ENCODE results near the gene EME1. TPM values are rescaled to one million over a fixed set of nuclear protein-coding genes. Genes with fewer than 3 reads are reported as not detected.
A peak's percentile ranks its signal among the peaks of the same experiment; 100 is the strongest.

EME1 gene
- total RNA-seq, 6 donors from 2014 or later, result 0.30 to 12.1 (median 1.2) TPM; not detected in 2

DNA sequence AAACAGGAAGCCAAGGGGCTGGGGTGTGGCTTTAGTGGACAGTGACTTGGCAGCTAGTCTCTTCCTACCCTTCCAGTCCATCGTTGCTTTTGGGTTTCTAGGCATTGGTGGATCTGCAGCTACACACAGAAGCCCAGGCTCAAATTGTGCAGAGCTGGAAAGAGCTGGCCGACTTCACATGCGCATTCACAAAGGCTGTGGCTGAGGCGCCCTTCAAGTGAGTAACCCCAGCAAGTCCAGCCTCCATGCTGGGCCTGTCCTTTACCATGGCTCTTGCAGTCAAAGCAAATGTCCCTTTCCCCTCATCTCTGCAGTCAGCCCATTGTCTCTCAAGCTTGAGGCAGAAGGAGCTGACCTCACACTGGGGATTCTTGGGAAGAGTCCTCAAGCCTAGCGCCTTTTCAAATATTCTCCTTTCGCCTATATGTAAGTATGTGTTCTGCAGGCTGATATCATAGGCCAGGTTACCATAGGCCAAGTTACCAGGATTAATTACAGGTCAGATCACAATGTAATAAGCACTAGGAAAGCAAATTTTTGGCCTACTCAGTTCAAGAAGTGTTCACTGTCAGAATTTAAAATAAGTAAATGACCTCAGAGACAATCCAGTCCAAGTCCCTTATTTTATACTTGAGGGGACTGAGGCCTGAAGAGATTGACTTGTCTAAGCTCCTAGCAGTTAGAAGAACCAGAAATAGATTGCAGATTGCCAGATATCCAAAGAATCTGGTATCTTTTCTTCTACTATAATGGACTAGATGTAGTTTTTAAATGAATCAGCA, 6.5 kb downstream of the EME1 start:
- no peak for DNase-seq

DNA sequence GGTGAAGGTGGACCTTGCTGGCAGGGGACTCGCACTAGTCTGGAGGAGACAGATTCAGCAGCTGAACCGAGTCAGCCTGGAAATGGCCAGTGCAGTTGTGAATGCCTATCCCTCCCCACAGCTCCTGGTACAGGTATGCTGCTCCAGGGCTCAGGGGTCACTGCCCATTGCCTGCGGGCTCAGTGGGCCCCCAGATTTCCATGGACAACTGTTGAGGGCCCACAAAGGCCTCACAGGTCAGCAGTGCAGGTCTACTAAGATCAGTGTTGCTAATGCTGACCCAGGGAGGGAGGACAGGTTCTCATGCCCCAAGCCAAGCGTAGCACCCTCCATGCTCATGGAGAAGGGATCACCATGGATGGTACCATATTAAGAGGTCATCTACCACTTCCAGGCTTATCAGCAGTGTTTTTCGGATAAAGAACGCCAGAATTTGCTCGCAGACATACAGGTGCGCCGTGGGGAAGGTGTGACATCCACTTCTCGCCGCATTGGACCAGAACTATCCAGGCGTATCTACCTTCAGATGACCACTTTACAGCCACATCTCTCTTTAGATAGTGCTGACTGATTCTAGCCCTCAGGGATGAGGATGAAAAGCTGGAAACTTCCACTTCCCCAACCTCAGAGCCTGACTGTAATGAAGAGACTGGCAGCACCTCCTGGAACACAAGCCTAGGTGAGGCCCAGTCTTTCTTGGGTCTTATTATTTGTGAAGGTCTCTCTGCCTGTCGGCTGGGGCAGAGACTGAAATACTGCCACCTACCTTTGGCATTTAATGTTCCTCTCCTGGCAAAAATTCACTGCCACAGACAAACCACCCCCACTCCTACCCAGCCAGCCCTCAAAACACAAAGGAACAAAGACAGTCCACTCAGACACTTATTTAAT, 7.6 kb downstream of the EME1 start:
- DNase-seq (no peak), ATAC-seq (ENCODE audit: low FRiP score in 2 of 2) (peak in 1 of 2 donors; percentile 13)
- Histone ChIP-seq H3K9me3 (no peaks in the 10 kb centered on the region), H3K4me1 (no peaks in the 10 kb centered on the region), H3K27me3 (no peaks in the 10 kb centered on the region), H3K36me3 (peaks cover 33 to 57% (median 53%) of the 10 kb centered on the region in 4 donors), H3K4me3 (no peak overlapping the region), H3K27ac (no peak overlapping the region)
- TF ChIP-seq EP300 (IDR thresholded peaks at IDR 0.05) (no peak), POLR2A (IDR thresholded peaks at IDR 0.05) (no peak), POLR2AphosphoS5 (IDR thresholded peaks at IDR 0.05) (no peak)
- TF ChIP-seq, protein P1, sequence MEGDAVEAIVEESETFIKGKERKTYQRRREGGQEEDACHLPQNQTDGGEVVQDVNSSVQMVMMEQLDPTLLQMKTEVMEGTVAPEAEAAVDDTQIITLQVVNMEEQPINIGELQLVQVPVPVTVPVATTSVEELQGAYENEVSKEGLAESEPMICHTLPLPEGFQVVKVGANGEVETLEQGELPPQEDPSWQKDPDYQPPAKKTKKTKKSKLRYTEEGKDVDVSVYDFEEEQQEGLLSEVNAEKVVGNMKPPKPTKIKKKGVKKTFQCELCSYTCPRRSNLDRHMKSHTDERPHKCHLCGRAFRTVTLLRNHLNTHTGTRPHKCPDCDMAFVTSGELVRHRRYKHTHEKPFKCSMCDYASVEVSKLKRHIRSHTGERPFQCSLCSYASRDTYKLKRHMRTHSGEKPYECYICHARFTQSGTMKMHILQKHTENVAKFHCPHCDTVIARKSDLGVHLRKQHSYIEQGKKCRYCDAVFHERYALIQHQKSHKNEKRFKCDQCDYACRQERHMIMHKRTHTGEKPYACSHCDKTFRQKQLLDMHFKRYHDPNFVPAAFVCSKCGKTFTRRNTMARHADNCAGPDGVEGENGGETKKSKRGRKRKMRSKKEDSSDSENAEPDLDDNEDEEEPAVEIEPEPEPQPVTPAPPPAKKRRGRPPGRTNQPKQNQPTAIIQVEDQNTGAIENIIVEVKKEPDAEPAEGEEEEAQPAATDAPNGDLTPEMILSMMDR (IDR thresholded peaks at IDR 0.05), result no peak
- 82 to 93% methylated on average over 11 to 13 of the region's 13 CpGs for WGBS, 2 donors

More for the DNA sequence above, 6.5 kb downstream of the EME1 start:
- no peaks in the 10 kb centered on the region for H3K4me1 ChIP-seq
- no peak overlapping the region for H3K27ac ChIP-seq
- no peak for TF ChIP-seq POLR2A (IDR thresholded peaks at IDR 0.05)
- TF ChIP-seq, protein P1 (IDR thresholded peaks at IDR 0.05), result no peak
- no peak for TF ChIP-seq POLR2AphosphoS5 (IDR thresholded peaks at IDR 0.05)
- TF ChIP-seq EP300 (IDR thresholded peaks at IDR 0.05), result no peak
- no peak overlapping the region for H3K4me3 ChIP-seq
- ATAC-seq (ENCODE audit: low FRiP score in 2 of 2), result no peak
- H3K27me3 ChIP-seq, result no peaks in the 10 kb centered on the region
- no peaks in the 10 kb centered on the region for H3K9me3 ChIP-seq
- 89 to 94% methylated on average over 6 of the region's 6 CpGs for WGBS, 2 donors
- peaks cover 23 to 46% (median 43%) of the 10 kb centered on the region in 4 donors for H3K36me3 ChIP-seq

DNA sequence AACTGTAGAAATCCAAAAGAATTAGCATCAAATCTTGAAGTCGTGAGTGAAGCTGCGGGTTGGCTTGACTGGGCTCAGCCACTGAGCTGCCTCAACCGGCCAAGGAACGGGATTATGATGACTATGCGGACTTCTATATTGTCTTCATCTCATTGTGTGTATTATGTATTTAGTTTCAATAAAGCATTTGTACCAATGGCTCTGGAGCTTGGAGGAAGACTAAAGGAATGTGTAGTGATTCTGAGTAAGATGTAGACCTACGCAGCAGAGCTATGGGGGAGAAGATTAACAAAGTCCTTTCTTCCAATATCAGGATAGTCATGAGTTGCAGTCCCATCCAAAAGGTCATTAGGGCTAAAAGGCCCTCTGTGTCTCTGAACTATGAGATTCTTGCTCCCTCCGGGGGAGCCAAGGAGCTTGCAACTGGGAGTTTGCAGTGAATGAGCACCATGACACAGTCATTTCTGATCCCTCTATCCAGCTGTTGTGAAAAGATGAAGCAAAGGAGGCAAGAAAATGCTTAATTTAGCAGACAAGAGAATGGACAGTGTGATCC, 8.3 kb downstream of the EME1 start:
- Histone ChIP-seq H3K27me3 (no peaks in the 10 kb centered on the region), H3K27ac (no peak overlapping the region), H3K4me1 (no peaks in the 10 kb centered on the region), H3K36me3 (peaks cover 39 to 64% (median 60%) of the 10 kb centered on the region in 4 donors), H3K4me3 (no peak overlapping the region), H3K9me3 (no peaks in the 10 kb centered on the region)
- DNase-seq (no peak), ATAC-seq (ENCODE audit: low FRiP score in 2 of 2) (no peak)
- 91 to 95% methylated on average over 7 of the region's 7 CpGs for WGBS, 2 donors
- TF ChIP-seq POLR2A (IDR thresholded peaks at IDR 0.05), result no peak
- TF ChIP-seq EP300 (IDR thresholded peaks at IDR 0.05), result no peak
- TF ChIP-seq, protein P1 (IDR thresholded peaks at IDR 0.05), result no peak
- no peak for TF ChIP-seq POLR2AphosphoS5 (IDR thresholded peaks at IDR 0.05)

DNA sequence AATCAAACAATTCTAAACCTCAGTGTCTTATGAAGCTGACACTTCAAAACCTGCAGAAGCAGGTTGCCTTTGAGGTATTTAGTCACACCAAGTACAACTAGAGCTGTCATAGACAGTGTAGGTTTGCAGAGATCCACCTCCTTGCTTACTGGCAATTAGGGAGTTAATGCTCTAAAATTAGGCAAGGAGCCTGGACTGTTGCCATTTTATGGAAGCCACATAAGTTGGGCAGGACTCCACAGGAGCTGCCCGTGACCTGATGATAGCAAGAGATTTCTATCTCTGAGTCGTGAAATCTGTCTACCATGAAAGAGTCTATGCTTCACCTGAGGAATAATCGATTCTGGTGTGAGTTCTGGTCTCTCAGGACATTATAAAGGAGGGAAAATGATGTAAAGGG, 8.9 kb downstream of the EME1 start:
- WGBS, 2 donors, result 48 to 61% methylated on average over 3 of the region's 3 CpGs
- H3K36me3 ChIP-seq, result peaks cover 44 to 70% (median 66%) of the 10 kb centered on the region in 4 donors
- no peak for TF ChIP-seq POLR2A (IDR thresholded peaks at IDR 0.05)
- TF ChIP-seq EP300 (IDR thresholded peaks at IDR 0.05), result no peak
- TF ChIP-seq POLR2AphosphoS5 (IDR thresholded peaks at IDR 0.05), result no peak
- TF ChIP-seq, protein P1 (IDR thresholded peaks at IDR 0.05), result no peak

More for the DNA sequence above, 8.9 kb downstream of the EME1 start:
- H3K4me1 ChIP-seq, result no peaks in the 10 kb centered on the region
- H3K27me3 ChIP-seq, result no peaks in the 10 kb centered on the region
- H3K27ac ChIP-seq, result no peak overlapping the region
- ATAC-seq (ENCODE audit: low FRiP score in 2 of 2) (no peak), DNase-seq (no peak)
- H3K9me3 ChIP-seq, result no peaks in the 10 kb centered on the region
- no peak overlapping the region for H3K4me3 ChIP-seq

All from upper lobe of left lung (tissue), 6 donors.